Measurements from ENCODE around the gene KLHDC9.
"Not testable (repeated sequence)": the region's sequence is repeated elsewhere in the genome, so short reads cannot be mapped to it uniquely, and the experiment has no call there.

KLHDC9 gene

DNA sequence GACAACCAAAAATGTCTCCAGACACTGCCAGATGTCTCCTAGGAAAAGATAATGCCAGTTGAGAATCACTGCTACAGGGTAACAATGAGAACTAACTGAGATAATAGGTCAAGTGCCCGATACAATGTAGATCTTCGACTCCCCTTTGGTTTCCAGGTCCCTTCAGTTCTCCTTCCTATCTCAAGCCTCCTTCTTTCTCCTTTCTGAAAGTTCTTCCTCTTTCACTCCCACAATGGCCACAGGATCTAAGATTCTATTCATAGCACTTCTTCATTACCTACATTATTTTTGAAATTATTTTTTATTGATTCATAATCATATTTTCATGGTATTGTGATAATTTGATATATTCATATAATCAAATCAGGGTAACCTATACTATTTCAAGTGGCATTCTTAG, 13.4 kb downstream of the KLHDC9 start:
- DNase-seq (ENCODE audit: low read depth in 1 of 2, low spot score in 1 of 2): no peak
- H3K27me3 ChIP-seq (ENCODE audit: insufficient read depth, poor library complexity, severe bottlenecking): no peaks in the 10 kb centered on the region
- no peak overlapping the region for H3K4me3 ChIP-seq (replicated peaks; ENCODE audit: insufficient read depth, low read length)
- H3K27ac ChIP-seq (replicated peaks): peak overlapping the region; percentile 26
- TF ChIP-seq SPI1 (IDR thresholded peaks at IDR 0.05; ENCODE audit: borderline replicate concordance, low read depth) (peak; percentile 26; the same call in 1 of the 2 replicates), POLR2AphosphoS5 (IDR thresholded peaks at IDR 0.05; ENCODE audit: low read depth) (no peak)

DNA sequence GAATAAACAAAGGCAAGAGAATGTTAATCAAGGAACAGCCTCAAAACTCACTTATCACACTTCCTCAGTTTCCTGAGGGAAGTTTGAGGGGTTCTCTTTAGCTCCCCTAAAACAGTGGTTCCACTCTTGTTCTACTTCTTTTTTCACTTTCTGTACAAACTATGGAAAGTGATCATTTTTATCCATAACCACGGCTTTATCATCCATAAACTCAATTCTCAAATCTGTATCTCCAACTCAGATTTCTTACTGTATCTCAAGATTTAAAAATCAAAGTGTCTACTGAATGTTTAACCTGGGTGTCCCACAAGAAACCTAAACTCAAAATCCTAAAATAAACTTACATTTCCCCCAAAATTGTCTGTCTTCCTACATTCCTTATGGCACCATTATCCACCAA, 15.8 kb downstream of the KLHDC9 start:
- Histone ChIP-seq H3K27ac (replicated peaks) (no peak overlapping the region; the same call in 1 of the 2 replicates), H3K4me3 (replicated peaks; ENCODE audit: insufficient read depth, low read length) (no peak overlapping the region), H3K27me3 (ENCODE audit: insufficient read depth, poor library complexity, severe bottlenecking) (no peaks in the 10 kb centered on the region)
- TF ChIP-seq POLR2AphosphoS5 (IDR thresholded peaks at IDR 0.05; ENCODE audit: low read depth): no peak
- TF ChIP-seq, protein P1, sequence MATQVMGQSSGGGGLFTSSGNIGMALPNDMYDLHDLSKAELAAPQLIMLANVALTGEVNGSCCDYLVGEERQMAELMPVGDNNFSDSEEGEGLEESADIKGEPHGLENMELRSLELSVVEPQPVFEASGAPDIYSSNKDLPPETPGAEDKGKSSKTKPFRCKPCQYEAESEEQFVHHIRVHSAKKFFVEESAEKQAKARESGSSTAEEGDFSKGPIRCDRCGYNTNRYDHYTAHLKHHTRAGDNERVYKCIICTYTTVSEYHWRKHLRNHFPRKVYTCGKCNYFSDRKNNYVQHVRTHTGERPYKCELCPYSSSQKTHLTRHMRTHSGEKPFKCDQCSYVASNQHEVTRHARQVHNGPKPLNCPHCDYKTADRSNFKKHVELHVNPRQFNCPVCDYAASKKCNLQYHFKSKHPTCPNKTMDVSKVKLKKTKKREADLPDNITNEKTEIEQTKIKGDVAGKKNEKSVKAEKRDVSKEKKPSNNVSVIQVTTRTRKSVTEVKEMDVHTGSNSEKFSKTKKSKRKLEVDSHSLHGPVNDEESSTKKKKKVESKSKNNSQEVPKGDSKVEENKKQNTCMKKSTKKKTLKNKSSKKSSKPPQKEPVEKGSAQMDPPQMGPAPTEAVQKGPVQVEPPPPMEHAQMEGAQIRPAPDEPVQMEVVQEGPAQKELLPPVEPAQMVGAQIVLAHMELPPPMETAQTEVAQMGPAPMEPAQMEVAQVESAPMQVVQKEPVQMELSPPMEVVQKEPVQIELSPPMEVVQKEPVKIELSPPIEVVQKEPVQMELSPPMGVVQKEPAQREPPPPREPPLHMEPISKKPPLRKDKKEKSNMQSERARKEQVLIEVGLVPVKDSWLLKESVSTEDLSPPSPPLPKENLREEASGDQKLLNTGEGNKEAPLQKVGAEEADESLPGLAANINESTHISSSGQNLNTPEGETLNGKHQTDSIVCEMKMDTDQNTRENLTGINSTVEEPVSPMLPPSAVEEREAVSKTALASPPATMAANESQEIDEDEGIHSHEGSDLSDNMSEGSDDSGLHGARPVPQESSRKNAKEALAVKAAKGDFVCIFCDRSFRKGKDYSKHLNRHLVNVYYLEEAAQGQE (IDR thresholded peaks at IDR 0.05; ENCODE audit: insufficient replicate concordance, low read depth): no peak
- TF ChIP-seq SPI1 (IDR thresholded peaks at IDR 0.05; ENCODE audit: borderline replicate concordance, low read depth): no peak
- TF ChIP-seq GABPA (IDR thresholded peaks at IDR 0.05; ENCODE audit: low read depth): no peak
- TF ChIP-seq CTCF (IDR thresholded peaks at IDR 0.05; ENCODE audit: insufficient read depth, low read length): no peak
- DNase-seq (ENCODE audit: low read depth in 1 of 2, low spot score in 1 of 2): no peak

GRCh38 chr1:161114556-161114955, 16.4 kb downstream of the KLHDC9 start:
- Histone ChIP-seq H3K27me3 (ENCODE audit: insufficient read depth, poor library complexity, severe bottlenecking) (no peaks in the 10 kb centered on the region), H3K4me3 (replicated peaks; ENCODE audit: insufficient read depth, low read length) (no peak overlapping the region), H3K27ac (replicated peaks) (no peak overlapping the region; the same call in 1 of the 2 replicates)
- no peak for DNase-seq (ENCODE audit: low read depth in 1 of 2, low spot score in 1 of 2)
- TF ChIP-seq, protein P1 (IDR thresholded peaks at IDR 0.05; ENCODE audit: insufficient replicate concordance, low read depth): no peak
- TF ChIP-seq POLR2AphosphoS5 (IDR thresholded peaks at IDR 0.05; ENCODE audit: low read depth) (no peak), SPI1 (IDR thresholded peaks at IDR 0.05; ENCODE audit: borderline replicate concordance, low read depth) (no peak)

DNA sequence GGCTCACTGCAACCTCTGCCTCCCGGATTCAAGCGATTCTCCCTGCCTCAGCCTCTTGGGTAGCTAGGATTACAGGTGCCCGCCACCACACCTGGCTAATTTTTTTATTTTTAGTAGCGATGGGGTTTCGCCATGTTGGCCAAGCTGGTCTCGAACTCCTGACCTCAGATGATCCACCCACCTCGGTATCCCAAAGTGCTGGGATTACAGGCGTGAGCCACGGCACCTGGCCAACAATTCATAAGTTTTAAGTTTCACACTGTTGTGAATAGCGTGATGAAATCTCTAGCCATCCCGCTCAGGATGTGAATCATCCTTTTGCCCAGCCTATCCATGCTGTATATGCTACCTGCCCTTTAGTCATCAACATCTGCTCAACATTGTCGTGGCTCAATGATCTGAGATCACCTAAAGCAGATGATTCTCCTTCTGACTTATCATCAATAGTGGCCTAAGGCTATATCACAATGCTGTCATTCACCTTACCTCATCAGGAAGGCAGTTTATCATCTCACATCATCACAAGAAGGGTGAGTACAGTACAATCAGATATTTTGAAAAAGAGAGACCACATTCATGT, 17.1 kb downstream of the KLHDC9 start:
- Histone ChIP-seq H3K27ac (replicated peaks) (no peak overlapping the region; the same call in 1 of the 2 replicates), H3K27me3 (ENCODE audit: insufficient read depth, poor library complexity, severe bottlenecking) (no peaks in the 10 kb centered on the region), H3K4me3 (replicated peaks; ENCODE audit: insufficient read depth, low read length) (no peak overlapping the region)
- DNase-seq (ENCODE audit: low read depth in 1 of 2, low spot score in 1 of 2): peak; percentile 49 to 72
- TF ChIP-seq, protein P1 (IDR thresholded peaks at IDR 0.05; ENCODE audit: insufficient replicate concordance, low read depth): no peak
- TF ChIP-seq CTCF (IDR thresholded peaks at IDR 0.05; ENCODE audit: insufficient read depth, low read length): no peak
- no peak for TF ChIP-seq POLR2AphosphoS5 (IDR thresholded peaks at IDR 0.05; ENCODE audit: low read depth)
- TF ChIP-seq GABPA (IDR thresholded peaks at IDR 0.05; ENCODE audit: low read depth): no peak
- TF ChIP-seq SPI1 (IDR thresholded peaks at IDR 0.05; ENCODE audit: borderline replicate concordance, low read depth): no peak

- not testable (repeated sequence) for H3K4me3 ChIP-seq (replicated peaks; ENCODE audit: insufficient read depth, low read length); DNase-seq (ENCODE audit: low read depth in 1 of 2, low spot score in 1 of 2); H3K27me3 ChIP-seq (ENCODE audit: insufficient read depth, poor library complexity, severe bottlenecking)
- peak overlapping the region; percentile 84; the same call in 1 of the 2 replicates for H3K27ac ChIP-seq (replicated peaks)
These were observed 17.8 kb downstream of the KLHDC9 start for GRCh38 chr1:161115961-161116360.

Measured in HL-60 (cell line).